SK-N-SH (cell line): ENCODE results near the gene LPCAT1. TPM values are rescaled to one million over a fixed set of nuclear protein-coding genes. Genes with fewer than 3 reads are reported as not detected.
"Not testable (repeated sequence)": the region's sequence is repeated elsewhere in the genome, so short reads cannot be mapped to it uniquely, and the experiment has no call there.

ENCODE experiments used
- CTCF ChIA-PET: fragments of 300-600, 350-600 bp; formaldehyde crosslinking; extraction: SDS; loops from one replicate; lab custom pipeline; 2021; lab: Yijun Ruan, JAX
- POLR2A ChIA-PET: fragments of 350-600 bp; sonication (Branson Sonifier 250); formaldehyde crosslinking; extraction: SDS; loops from one replicate; lab custom pipeline; 2020; ENCODE audit warnings: antibody characterized with exemption, inconsistent platforms; lab: Yijun Ruan, JAX
- DNase-seq: peaks from one replicate; pipeline ENCODE4 v3.0.0; 2012
- H2AFZ ChIP-seq: fragments of 200-600 bp; sonication (generic); 2 replicates; pipeline ENCODE4 v1.8.1; 2016; ENCODE audit warnings: antibody characterized with exemption, mild to moderate bottlenecking, low read depth
- H3F3A ChIP-seq: fragments of 200-600 bp; sonication (generic); replicated peaks from 2 replicates; pipeline ENCODE3; 2016; ENCODE audit warnings: antibody characterized with exemption, mild to moderate bottlenecking; ENCODE audit not compliant: insufficient read depth
- H3K27ac ChIP-seq, 2 experiments: fragments of 200-500 bp in 1 of 2; fragments of 200-600 bp in 1 of 2; sonication (Bioruptor generic) in 1 of 2; sonication (generic), shearing (Covaris generic) in 1 of 2; 2 replicates each; pipeline versions ENCODE4 v1.5.1 to v1.6.1; 2014 to 2016; ENCODE audit warnings: low read depth in 2 of 2, inconsistent platforms in 1 of 2, low read length in 1 of 2, mild to moderate bottlenecking in 1 of 2, mixed read lengths in 1 of 2
- H3K27me3 ChIP-seq: fragments of 200-600 bp; sonication (generic), shearing (Covaris generic); 2 replicates; pipeline ENCODE4 v1.6.1; 2016; ENCODE audit warnings: mixed run types; ENCODE audit not compliant: insufficient read depth
- H3K36me3 ChIP-seq, 2 experiments: fragments of 200-500 bp in 1 of 2; fragments of 200-600 bp in 1 of 2; sonication (Bioruptor generic) in 1 of 2; sonication (generic) in 1 of 2; replicated peaks in 1 of 2; 2 replicates each; pipeline versions ENCODE3 to v1.5.1; 2014 to 2016; ENCODE audit warnings: low read length in 1 of 2, mild to moderate bottlenecking in 1 of 2; ENCODE audit not compliant: insufficient read depth in 2 of 2, control insufficient read depth in 1 of 2
- H3K4me1 ChIP-seq, 2 experiments: fragments of 200-500 bp in 1 of 2; fragments of 200-600 bp in 1 of 2; sonication (Bioruptor generic) in 1 of 2; sonication (generic), shearing (Covaris generic) in 1 of 2; 2 replicates each; pipeline versions ENCODE4 v1.5.1 to v1.6.1; 2014 to 2016; ENCODE audit warnings: low read depth in 1 of 2, low read length in 1 of 2, mixed run types in 1 of 2; ENCODE audit not compliant: insufficient read depth in 2 of 2, control insufficient read depth in 1 of 2
- H3K4me2 ChIP-seq: fragments of 200-600 bp; sonication (generic), shearing (Covaris generic); 2 replicates; pipeline ENCODE4 v1.6.1; 2017; ENCODE audit warnings: mixed run types
- H3K4me3 ChIP-seq, 2 experiments: fragments of 200-500 bp in 1 of 2; fragments of 200-600 bp in 1 of 2; sonication (Bioruptor generic) in 1 of 2; sonication (generic), shearing (Covaris generic) in 1 of 2; 2 replicates each; pipeline versions ENCODE4 v1.5.1 to v1.8.1; 2014 to 2016; ENCODE audit warnings: low read depth in 2 of 2, inconsistent platforms in 1 of 2, low read length in 1 of 2, mild to moderate bottlenecking in 1 of 2, mixed read lengths in 1 of 2, moderate library complexity in 1 of 2
- H3K79me2 ChIP-seq: fragments of 200-600 bp; sonication (generic); 2 replicates; pipeline ENCODE4 v1.8.1; 2017; ENCODE audit warnings: mild to moderate bottlenecking; ENCODE audit not compliant: insufficient read depth
- H3K9ac ChIP-seq: fragments of 200-600 bp; sonication (generic); 2 replicates; pipeline ENCODE4 v1.6.1; 2017; ENCODE audit warnings: mixed run types
- H3K9me2 ChIP-seq: fragments of 200-600 bp; sonication (generic); 2 replicates; pipeline ENCODE4 v1.6.1; 2017; ENCODE audit warnings: mixed run types
- H3K9me3 ChIP-seq: fragments of 200-600 bp; sonication (generic); 2 replicates; pipeline ENCODE4 v1.6.1; 2017; ENCODE audit warnings: mixed run types, mild to moderate bottlenecking, moderate library complexity
- H4K20me1 ChIP-seq: fragments of 200-600 bp; sonication (generic); 2 replicates; pipeline ENCODE4 v1.6.1; 2017; ENCODE audit warnings: mild to moderate bottlenecking, mixed run types; ENCODE audit not compliant: insufficient read depth
- CHD2 ChIP-seq: fragments of 150-350 bp; IDR thresholded peaks from 2 replicates; pipeline ENCODE4 v1.6.1; 2018; ENCODE audit warnings: low read length; ENCODE audit not compliant: partially characterized antibody
- FOSL2 ChIP-seq: IDR thresholded peaks from 2 replicates; pipeline ENCODE4 v1.4.0; 2012; ENCODE audit warnings: low read depth, mild to moderate bottlenecking, moderate library complexity, borderline replicate concordance
- FOXM1 ChIP-seq: IDR thresholded peaks from 2 replicates; pipeline ENCODE4 v1.4.0; 2012; ENCODE audit warnings: low read depth, mild to moderate bottlenecking
- MEF2A ChIP-seq: IDR thresholded peaks from 2 replicates; pipeline ENCODE4 v1.4.0; 2012; ENCODE audit warnings: low read depth, borderline replicate concordance
- MXI1 ChIP-seq: IDR thresholded peaks from 2 replicates; pipeline ENCODE4 v1.6.1; 2012; ENCODE audit warnings: mild to moderate bottlenecking, low read depth, low read length, improper control_type of control experiment
- POLR2AphosphoS5 ChIP-seq: IDR thresholded peaks from 2 replicates; pipeline ENCODE4 v1.6.1; 2012; ENCODE audit warnings: low read depth, low read length
- SIN3A ChIP-seq: IDR thresholded peaks from 2 replicates; pipeline ENCODE4 v1.6.1; 2012; ENCODE audit warnings: low read depth, mild to moderate bottlenecking, low read length, moderate library complexity, borderline replicate concordance
- TEAD4 ChIP-seq: IDR thresholded peaks from 2 replicates; pipeline ENCODE4 v1.4.0; 2012; ENCODE audit warnings: mild to moderate bottlenecking, borderline replicate concordance; ENCODE audit not compliant: insufficient read depth
- WGBS: methylation state at CpG from one replicate; pipeline ENCODE4 v1.1.6; 2017; ENCODE audit warnings: low lambda C conversion rate; 5-methylcytosine and 5-hydroxymethylcytosine counted together
- polyA plus RNA-seq, 3 experiments: library from polyadenylated mRNA; depleted of rRNA; stranded (reverse); fragments of >200 nt; gene quantifications; 2 replicates each; pipeline ENCODE4 v1.2.3, GENCODE V29; 2012
- TF ChIP-seq, protein P1 (sequence below): fragments of 150-350 bp; IDR thresholded peaks from 2 replicates; pipeline ENCODE4 v1.6.1; 2016; ENCODE audit warnings: mild to moderate bottlenecking, low read depth, low read length
- TF ChIP-seq, protein P2 (sequence below): IDR thresholded peaks from 2 replicates; pipeline ENCODE4 v1.4.0; 2012; ENCODE audit warnings: low read depth, borderline replicate concordance
- TF ChIP-seq, protein P3 (sequence below): IDR thresholded peaks from 2 replicates; pipeline ENCODE4; 2012

Gene LPCAT1
- polyA plus RNA-seq, 1 of the 3 experiments (the other 2 are of a cell fraction), result 42.3 TPM

DNA sequence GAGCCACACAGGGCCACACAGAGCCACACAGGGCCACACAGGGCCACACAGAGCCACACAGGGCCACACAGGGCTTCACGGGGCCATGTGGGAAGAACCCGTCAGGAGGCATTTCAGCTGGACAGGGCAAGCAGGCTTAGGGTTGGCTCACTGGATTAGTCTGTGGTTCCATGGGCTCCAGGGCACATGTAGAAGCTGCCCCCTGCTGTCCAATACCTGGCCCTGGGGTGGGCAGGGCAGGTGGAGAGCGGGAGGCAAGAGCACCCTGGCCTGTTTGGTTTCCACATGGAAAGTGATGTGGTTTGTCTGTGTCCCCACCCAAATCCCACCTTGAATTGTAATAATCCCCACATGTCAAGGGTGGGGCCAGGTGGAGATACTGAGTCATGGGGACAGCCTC is 16.4 kb upstream of the LPCAT1 start:
- POLR2A ChIA-PET, result no interaction called here
- peaks cover 7% of the 10 kb centered on the region for H3F3A ChIP-seq
- H3K4me1 ChIP-seq, result no peaks in the 10 kb centered on the region; a peak in 1 of 4 replicates
- H3K9me3 ChIP-seq, result no peaks in the 10 kb centered on the region
- TF ChIP-seq FOXM1 (no peak), FOSL2 (no peak), MXI1 (no peak), SIN3A (no peak), TEAD4 (no peak), CHD2 (no peak), MEF2A (no peak), POLR2AphosphoS5 (no peak)
- TF ChIP-seq, protein P1, sequence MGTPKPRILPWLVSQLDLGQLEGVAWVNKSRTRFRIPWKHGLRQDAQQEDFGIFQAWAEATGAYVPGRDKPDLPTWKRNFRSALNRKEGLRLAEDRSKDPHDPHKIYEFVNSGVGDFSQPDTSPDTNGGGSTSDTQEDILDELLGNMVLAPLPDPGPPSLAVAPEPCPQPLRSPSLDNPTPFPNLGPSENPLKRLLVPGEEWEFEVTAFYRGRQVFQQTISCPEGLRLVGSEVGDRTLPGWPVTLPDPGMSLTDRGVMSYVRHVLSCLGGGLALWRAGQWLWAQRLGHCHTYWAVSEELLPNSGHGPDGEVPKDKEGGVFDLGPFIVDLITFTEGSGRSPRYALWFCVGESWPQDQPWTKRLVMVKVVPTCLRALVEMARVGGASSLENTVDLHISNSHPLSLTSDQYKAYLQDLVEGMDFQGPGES, result no peak
- TF ChIP-seq, protein P2, sequence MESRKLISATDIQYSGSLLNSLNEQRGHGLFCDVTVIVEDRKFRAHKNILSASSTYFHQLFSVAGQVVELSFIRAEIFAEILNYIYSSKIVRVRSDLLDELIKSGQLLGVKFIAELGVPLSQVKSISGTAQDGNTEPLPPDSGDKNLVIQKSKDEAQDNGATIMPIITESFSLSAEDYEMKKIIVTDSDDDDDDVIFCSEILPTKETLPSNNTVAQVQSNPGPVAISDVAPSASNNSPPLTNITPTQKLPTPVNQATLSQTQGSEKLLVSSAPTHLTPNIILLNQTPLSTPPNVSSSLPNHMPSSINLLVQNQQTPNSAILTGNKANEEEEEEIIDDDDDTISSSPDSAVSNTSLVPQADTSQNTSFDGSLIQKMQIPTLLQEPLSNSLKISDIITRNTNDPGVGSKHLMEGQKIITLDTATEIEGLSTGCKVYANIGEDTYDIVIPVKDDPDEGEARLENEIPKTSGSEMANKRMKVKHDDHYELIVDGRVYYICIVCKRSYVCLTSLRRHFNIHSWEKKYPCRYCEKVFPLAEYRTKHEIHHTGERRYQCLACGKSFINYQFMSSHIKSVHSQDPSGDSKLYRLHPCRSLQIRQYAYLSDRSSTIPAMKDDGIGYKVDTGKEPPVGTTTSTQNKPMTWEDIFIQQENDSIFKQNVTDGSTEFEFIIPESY, result no peak
- TF ChIP-seq, protein P3, sequence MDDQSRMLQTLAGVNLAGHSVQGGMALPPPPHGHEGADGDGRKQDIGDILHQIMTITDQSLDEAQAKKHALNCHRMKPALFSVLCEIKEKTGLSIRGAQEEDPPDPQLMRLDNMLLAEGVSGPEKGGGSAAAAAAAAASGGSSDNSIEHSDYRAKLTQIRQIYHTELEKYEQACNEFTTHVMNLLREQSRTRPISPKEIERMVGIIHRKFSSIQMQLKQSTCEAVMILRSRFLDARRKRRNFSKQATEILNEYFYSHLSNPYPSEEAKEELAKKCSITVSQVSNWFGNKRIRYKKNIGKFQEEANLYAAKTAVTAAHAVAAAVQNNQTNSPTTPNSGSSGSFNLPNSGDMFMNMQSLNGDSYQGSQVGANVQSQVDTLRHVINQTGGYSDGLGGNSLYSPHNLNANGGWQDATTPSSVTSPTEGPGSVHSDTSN, result no peak
- WGBS, result 100% methylated on average over 2 of the region's 3 CpGs
- no peak overlapping the region for H3K9ac ChIP-seq
- H3K27me3 ChIP-seq, result no peaks in the 10 kb centered on the region
- no peak for DNase-seq
- H3K27ac ChIP-seq, result no peak overlapping the region
- H3K9me2 ChIP-seq, result no peaks in the 10 kb centered on the region
- H2AFZ ChIP-seq, result no peak overlapping the region
- no peak overlapping the region for H3K4me3 ChIP-seq
- H3K4me2 ChIP-seq, result no peak overlapping the region
- CTCF ChIA-PET, result no interaction called here
- H3K36me3 ChIP-seq, result no peaks in the 10 kb centered on the region
- no peaks in the 10 kb centered on the region for H3K79me2 ChIP-seq
- H4K20me1 ChIP-seq, result no peaks in the 10 kb centered on the region

DNA sequence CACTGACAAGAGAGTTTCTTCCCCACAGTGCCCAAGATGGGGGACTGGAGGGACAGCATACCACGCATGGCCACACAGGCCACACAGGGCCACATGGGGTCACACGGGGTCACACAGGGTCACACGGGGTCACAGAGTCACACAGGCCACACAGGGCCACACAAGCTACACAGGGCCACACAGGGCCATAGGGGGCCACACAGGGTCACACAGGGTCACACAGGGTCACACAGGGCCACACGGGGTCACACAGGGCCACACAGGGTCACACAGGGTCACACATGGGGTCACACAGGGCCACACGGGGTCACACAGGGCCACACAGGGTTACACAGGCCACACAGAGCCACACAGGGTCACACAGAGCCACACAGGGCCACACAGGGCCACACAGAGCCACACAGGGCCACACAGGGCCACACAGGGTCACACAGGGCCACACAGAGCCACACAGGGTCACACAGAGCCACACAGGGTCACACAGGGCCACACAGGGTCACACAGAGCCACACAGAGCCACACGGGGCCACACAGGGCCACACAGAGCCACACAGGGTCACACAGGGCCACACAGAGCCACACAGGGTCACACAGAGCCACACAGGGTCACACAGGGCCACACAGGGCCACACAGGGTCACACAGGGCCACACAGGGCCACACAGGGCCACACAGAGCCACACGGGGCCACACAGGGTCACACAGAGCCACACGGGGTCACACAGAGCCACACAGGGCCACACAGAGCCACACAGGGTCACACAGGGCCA is 15.8 kb upstream of the LPCAT1 start:
- H3K9me3 ChIP-seq, H3K4me3 ChIP-seq, H3K4me1 ChIP-seq, H3K4me2 ChIP-seq, H3K79me2 ChIP-seq, H3K27ac ChIP-seq, H3F3A ChIP-seq, CTCF ChIA-PET, H3K9ac ChIP-seq, H4K20me1 ChIP-seq, H2AFZ ChIP-seq, POLR2A ChIA-PET, H3K36me3 ChIP-seq, H3K9me2 ChIP-seq, DNase-seq, H3K27me3 ChIP-seq: not testable (repeated sequence)
- WGBS, result 23% methylated on average over 3 of the region's 8 CpGs
